Dedifferentiated amniotic fluid mesenchymal stem cell (primary cell): Measurements from ENCODE around the gene GSN.

Source experiments
- DNase-seq: peaks from one replicate; pipeline ENCODE4 v3.0.0-alpha.2; 2016; ENCODE audit errors: extremely low spot score

GSN gene

DNA sequence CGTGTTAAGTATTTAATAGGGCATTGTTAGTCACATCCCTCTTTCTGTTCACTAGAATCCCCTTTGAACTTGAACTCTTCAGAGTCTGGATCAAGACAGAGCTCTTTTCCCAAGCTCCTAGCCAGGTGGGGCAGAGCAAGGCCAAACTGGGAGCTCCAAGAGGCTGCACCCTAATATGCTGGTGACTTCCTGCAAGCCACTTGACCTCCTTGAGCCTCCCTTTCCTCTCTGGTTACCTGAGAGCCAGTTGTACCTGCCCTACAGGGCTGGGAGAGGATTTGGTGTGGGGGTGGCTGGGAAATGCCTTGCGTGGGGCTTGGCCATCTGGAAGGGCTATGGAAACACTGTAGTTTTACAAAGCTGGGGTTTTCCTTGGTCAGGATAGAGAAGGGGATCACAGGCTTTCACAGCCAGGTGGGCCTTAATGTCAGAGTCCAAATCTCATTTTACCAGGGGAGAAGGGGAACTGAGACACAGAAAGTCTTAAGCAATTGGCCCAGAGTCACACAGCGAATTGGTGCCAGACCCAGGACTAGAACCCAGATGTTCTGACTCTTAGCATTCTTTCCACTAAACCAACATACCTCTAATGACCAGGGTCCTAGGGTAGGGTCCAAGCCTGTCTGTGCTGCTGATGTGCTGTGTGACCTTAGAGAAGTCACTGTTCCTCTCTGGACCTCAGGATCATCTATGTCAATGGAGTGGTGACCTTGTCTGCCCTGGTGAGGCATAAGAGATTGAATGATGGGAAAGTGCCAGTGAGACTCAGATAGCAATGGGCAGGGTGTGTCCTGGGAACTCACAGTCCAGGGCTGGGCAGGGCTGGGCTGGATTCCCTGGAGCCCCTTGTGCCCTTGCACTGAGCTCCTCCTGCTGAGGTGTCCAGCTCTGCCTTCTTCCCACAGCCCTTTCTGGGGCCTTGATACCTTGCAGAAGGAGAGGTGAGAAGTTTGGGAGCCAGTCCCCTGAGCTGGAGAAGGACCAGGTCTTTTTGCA, 35.8 kb downstream of the GSN start:
- no peak for DNase-seq

DNA sequence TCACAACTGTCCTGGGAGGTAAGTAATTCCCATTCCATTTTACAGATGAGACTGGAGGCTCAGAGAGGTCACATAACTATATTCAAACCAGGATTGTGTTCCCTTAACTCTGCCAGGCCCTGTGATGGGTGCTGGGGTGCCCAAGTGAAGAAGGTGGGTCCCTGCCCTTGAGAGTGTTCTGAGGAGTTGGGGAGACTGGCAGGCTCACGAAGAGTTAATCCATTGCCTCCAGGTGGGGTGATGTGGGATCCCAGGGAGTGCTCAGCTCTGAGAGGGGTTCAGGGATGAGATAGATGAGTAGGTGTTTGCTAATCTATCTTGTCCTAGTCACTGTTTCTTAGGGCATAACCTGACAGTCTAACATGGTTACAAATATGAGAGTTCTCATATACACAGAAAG, 36.7 kb downstream of the GSN start:
- DNase-seq, result no peak

DNA sequence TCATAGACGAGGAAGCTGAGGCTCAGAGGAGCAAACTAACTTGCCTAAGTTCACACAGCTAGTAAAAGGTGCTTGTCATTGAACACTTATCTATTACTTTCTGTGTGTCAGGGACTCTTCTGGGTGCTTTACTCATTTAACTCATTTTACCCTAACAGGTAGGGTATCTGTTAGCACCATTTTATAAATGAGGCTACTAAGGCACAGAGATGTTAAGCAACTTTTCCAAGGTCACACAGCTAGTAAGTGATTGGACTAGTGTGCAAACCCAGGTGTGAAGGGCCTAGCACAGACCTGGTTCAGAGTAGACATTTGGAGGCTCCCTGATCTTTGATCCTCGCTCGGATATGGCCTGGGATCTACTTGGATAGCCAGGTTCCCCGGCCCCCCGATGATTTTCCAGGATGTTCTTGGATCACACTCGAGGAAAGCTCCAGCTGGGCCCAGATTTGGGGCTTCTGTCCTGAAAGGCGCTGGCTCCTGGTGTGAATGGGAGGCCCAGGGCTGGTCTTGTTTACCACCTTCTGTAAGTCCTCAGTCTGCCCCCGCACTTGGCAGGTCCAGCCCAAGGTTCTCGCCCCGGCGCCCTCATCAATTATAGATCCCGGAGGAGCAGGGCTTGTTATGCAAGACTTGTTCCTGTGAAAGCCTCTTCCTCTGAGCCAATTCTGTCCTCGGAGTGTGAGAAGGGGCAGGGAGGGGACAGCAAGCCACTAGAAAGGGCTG, 37.5 kb downstream of the GSN start:
- no peak for DNase-seq

DNA sequence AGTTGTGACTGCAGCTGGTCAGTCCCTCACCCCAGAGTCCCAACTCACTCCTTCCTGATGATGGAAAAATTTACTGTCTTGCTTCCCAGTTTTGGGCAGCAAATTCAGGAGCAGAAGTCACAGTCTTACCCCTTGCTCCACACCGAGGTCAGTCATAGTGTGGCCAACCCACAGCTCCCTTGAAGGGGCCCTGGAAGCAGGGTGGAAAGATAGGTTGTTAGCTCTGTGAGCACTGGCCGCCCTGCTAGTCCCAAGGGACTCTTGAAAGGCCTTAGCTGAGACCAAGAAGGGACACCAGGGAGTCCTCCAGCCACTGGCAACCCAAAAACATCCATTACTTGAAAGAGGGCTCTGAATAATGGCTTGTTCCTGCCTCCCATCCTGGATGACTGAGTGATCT, 40.0 kb downstream of the GSN start:
- DNase-seq, result no peak

DNA sequence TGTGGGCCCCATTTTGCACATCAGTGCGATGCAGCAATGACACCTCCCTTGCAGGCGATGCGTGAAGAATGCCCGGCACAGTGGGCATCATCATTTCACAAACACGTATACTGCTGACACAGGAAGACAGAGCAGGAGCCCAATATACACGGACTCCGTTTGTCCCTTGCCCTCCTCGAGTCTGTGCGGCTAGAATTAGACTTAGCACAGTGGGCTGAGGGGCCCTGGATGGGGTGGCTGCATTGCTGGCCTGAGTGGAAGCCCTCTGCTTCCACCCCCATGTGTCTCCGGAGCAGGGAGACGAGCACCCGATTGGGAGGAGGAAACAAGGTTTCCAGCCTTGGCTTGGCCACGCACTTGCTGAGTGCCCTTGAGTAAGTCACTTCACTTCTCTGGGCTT, 40.8 kb downstream of the GSN start:
- DNase-seq, result no peak

DNA sequence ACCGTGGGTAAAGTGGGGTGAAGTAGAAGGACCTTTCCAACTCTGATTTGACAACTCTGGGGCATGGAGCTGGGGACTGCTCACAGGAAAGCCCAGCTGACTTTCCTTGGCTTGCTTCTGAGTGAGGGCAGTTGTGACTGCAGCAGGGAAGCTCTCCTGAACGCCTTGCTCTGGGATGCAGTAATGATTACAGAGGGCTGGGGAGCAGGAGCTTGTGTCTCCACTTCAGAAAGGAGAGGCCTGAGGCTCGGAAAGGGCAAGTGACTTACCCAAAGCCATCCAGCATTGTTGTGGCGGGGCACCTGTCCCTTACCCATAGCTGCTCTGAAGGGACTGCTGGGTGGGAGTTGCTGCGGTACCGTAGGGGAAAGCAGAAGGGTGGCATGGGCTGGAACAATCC, 41.2 kb downstream of the GSN start:
- no peak for DNase-seq

DNA sequence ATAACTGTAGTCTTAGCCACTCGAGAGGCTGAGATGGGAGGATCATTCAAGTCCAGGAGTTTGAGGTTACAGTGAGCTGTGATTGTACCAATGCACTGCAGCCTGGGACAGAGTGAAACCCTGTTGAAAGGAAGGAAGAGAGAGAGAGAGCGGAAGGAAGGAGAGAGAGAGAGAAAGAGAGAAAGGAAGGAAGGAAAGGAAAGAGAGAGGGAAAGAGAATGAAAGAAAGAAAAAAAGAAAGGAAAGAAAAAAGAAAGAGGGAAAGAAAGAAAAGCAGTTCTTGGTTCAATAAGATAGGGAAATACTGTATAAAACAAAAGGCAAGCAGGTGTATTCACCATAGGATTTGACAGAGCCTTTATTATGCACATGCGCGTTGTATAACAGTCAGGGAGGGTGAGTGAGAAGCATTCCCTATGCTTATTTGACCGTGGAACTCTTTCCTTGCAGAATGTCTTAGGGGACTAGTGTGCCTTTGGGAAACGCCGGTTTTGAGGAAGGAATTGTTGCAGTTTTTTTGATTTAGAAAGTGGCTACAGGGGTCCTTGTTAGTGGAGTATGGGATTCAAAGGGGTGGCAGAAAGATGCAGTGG, 42.0 kb downstream of the GSN start:
- DNase-seq, result no peak

DNA sequence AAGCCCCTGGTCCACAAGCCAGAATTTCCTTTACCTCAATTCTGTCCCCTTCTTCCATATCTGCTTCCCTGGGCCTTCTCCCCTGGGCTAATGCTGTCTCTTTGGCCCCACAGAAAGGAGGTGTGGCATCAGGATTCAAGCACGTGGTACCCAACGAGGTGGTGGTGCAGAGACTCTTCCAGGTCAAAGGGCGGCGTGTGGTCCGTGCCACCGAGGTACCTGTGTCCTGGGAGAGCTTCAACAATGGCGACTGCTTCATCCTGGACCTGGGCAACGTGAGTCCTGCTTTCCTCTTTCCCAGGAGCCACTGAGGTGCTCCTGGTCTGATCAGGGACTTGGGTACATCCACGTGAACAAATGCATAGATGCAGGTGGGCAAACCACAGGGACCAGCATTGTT, 42.6 kb downstream of the GSN start:
- DNase-seq, result no peak

DNA sequence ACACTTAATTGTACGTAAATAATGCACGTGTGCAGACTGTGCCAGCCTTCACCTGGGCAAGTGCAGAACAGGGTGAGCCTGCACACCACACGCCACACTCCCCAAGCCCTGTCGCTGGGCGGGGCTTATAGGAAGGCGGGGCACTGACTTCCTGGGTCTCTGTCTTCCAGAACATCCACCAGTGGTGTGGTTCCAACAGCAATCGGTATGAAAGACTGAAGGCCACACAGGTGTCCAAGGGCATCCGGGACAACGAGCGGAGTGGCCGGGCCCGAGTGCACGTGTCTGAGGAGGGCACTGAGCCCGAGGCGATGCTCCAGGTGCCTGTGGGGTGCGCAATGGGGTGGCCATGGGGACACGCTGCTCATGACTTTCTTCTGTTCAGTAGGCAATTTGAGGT, 44.2 kb downstream of the GSN start:
- no peak for DNase-seq

DNA sequence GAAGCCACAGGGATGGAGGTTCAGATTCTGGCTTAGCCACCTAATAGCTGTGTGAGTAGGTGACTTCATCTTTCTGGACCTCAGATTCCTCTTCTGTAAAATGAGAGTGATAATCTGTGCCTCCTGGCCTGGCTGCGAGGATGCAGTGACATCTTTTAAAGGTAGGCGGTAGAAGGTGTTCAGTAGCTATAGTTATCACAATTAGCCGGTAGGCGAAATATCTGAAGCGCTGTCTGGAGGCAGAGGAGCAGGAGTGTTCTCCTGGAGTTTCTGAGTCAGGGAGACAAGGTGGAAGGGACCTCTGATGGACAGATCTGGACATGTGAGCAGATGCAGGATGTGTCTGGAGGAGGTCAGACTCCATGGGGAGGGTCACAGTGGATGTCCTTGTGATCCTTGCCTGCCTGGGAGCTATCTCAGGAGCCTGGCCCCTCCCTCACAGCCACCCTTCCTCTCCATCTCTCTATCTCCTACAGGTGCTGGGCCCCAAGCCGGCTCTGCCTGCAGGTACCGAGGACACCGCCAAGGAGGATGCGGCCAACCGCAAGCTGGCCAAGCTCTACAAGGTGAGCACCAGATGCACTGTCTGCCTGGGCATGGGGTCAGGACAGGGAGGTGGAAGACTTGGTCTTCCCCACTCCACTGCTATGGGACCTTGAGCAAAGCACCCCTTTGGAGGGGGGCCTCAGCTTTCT, 45.6 kb downstream of the GSN start:
- DNase-seq, result no peak

DNA sequence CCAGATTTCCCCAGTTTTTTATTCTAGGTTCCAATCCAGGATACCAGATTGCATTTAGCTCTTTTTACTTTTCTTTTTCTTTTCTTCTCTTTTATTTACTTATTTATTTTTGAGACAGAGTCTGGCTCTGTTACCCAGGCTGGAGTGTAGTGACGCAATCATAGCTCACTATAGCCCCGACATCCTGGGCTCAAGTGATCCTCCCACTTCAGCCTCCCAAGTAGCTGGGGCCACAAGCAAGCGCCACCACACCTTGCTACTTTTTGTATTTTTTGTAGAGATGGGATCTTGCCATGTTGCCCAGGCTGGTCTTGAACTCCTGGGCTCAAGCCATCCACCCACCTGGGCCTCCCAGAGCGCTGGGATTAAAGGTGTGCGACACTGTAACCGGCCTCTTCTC, 48.4 kb downstream of the GSN start:
- no peak for DNase-seq

DNA sequence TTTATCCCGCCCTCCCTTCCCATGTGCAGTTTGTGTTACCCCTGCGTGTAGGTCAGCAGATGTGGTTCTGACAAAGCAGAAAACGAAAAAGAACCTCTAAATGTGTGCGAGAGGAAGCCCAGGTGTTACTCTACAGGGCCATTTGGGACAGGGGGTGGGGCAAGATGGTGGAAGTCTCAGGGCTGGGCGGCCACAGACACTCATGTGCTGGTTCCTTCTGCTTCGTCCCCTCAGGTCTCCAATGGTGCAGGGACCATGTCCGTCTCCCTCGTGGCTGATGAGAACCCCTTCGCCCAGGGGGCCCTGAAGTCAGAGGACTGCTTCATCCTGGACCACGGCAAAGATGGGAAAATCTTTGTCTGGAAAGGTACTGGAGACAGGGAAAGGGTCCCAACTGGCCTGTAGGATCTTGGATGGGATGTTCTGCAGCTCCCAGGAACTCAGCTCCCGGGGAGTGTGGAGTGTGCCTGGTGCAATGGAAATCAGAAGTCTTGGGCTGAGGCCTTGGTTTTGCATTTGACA, 49.0 kb downstream of the GSN start:
- no peak for DNase-seq

DNA sequence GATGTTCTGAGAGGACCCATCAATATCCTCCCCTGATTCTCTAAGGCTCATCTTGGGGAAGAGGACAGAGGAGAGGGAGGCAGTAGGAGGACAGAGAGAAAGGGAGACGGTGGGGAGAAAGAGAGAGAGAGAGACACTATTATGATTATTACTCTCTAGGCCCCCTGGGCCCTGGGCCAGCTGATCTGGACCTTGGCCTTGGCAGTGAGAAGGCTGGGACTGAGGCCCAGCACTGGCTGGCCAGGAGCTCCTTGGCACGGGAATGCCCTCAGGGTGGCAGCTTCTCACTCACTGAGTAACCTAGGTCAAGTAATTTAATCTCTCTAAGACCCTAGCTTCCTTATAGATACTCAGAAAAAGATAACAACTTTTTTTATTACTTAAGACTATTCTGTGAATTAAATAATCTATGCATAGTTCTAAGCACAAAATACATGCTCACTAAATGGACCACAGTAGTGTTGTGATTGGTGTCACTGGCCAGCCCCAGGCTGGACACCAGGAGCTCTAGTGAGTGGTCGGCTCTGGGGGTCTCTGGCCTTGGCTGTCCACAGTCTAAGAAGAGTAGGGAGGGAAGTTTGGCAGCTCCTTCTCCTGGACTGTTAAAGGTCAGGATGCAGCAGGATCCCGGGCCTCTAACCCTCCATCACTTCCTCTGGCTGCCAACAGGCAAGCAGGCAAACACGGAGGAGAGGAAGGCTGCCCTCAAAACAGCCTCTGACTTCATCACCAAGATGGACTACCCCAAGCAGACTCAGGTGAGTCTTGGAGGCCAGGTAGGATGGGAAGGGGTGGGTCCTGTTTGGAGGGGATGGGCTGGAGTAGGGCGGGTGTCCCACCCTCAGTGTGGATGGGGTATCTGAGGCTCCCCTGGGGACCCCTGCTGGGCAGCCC, 50.0 kb downstream of the GSN start:
- no peak for DNase-seq

DNA sequence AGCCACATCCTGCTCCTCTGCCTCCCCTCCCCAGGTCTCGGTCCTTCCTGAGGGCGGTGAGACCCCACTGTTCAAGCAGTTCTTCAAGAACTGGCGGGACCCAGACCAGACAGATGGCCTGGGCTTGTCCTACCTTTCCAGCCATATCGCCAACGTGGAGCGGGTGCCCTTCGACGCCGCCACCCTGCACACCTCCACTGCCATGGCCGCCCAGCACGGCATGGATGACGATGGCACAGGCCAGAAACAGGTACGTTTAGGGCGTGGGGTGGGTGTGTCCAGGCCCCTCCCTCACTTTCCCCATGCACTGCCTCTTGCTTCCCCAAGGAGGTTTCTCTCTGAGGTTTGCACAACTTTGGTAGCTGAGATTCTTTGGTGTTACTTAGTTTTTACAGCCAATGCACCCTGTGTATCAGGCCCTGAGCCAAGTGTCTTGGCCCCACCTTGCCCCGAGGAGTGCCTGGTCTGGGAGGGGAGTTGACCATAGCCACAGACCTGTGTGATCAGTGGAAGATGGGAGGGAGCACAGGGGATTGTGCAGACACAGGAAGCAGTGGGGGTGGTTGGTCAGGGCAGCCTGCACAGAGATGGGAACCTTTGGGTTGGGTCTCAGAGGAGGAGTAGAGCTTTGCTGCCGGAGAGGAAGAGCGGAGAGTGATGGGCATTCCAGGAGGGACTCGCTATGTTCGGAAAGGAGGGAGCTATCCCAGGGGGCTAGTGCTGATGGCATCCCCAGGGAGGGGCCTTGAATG, 50.8 kb downstream of the GSN start:
- no peak for DNase-seq

DNA sequence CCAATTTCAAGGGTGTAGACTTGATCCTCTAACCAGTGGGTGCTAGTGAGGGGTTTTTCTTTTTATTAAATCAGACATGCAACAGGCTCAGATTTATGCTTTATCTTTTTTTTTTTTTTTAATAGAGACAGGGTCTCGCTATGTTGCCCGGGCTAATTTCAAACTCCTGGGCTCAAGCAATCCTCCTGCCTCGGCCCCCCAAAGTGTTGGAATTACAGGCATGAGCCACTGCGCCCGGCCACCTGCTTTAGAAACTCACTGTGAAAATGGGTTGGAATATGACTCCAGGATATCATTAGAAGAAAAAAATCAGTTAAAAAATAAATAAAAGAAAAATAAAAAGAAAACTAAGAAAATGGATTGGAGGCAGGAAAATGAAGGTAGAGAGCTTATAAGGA, 51.4 kb downstream of the GSN start:
- DNase-seq, result no peak

DNA sequence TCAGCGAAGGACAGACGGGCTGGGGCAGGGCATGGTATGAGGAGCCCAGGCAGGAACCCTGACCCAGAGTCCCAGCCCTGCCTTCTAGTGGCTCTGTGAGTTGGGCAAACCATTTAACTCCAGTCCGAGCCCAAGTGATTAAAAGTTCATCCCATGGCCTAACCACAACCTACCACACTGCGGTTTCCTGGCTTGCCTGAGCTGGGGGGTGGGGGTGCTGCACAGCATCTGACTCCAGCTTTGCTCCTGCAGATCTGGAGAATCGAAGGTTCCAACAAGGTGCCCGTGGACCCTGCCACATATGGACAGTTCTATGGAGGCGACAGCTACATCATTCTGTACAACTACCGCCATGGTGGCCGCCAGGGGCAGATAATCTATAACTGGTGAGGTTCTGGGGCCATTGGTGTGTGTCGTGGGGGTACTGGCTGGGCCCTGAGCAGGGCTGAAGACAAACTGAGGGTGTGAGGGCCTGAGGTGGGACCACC, 53.1 kb downstream of the GSN start:
- DNase-seq, result no peak

DNA sequence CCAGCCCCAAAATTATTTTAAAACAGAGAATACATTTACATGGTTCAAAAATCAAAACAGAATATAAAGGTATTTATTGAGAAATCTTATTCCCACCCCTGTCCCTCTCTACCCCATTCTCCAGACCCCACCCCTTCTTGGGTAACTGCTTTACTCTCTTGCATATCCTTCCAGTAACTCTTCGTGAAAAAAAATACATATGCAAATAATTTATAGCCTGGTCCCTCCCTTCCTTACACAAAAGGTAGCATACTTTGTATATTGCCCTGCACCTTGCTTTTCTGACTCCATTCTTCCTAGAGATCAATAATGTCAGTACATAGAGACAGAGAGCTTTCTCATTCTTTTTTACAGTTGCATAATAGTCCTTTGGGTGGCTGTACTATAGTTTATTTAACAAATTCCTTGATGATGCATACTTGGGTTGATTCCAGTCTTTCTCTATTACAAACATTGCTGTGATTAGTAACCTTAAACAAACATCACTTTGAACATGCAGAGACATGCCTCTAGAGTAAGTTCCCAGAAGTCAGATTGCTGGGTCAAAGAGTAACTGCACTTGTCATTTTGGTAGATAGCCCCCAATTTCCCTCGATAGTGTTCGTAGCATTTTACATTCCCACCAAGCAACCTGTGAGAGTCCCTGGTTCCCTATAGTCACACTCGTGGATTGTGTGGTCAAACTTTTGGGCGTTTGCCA, 54.2 kb downstream of the GSN start:
- peak; percentile 86 for DNase-seq

DNA sequence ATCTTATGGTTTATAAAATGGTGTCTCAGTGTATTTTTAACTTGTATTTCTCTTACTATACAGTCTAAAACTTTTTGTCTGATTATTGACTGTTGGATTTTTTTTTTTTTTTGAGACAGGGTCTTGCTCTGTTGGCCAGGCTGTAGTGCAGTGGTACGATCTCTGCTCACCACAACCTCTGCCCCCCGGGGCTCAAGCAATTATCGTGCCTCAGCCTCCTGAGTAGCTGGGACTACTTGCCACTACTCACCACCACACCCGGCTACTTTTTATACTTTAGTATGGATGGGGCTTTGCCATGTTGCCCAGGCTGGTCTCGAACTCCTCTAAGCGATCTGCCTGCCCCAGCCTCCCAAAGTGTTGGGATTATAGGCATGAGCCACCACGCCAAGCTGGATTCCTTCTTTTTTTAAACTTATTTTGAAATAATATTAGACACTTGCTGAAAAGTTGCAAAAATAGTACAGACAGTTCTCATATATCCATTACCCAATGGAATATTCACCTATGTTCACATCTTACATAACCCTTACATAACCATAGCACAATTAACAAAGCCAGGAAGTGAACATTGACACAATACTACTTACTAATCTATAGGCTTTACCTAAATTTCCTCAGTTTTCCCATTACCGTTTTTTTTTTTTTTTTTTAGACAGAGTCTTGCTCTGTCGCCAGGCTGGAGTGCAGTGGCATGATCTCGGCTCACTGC, 54.9 kb downstream of the GSN start:
- no peak for DNase-seq
